GDM1 (cell line): ENCODE measurements around the gene MGAT5B.

Experiments used
- DNase-seq: peaks from one replicate; lab custom pipeline; 2025; lab: John Stamatoyannopoulos, UW

MGAT5B gene

GRCh38 chr17:76880268-76880667 lies 12.1 kb downstream of the MGAT5B start:
- no peak for DNase-seq

GRCh38 chr17:76880971-76881370 lies 12.8 kb downstream of the MGAT5B start:
- DNase-seq: no peak

- DNase-seq: no peak
Observed at GRCh38 chr17:76881408-76881807, 13.2 kb downstream of the MGAT5B start.

- no peak for DNase-seq
Observed at GRCh38 chr17:76881966-76882365, 13.8 kb downstream of the MGAT5B start.

GRCh38 chr17:76883744-76884525 lies 15.7 kb downstream of the MGAT5B start:
- no peak for DNase-seq

GRCh38 chr17:76884995-76885893 lies 17.0 kb downstream of the MGAT5B start:
- DNase-seq: no peak

GRCh38 chr17:76885894-76886290 lies 17.7 kb downstream of the MGAT5B start:
- no peak for DNase-seq

GRCh38 chr17:76886395-76886794 lies 18.2 kb downstream of the MGAT5B start:
- DNase-seq: no peak

GRCh38 chr17:76887802-76888201 lies 19.6 kb downstream of the MGAT5B start:
- no peak for DNase-seq

- no peak for DNase-seq
Observed at GRCh38 chr17:76888661-76889060, 20.5 kb downstream of the MGAT5B start.

GRCh38 chr17:76889323-76889722 lies 21.1 kb downstream of the MGAT5B start:
- no peak for DNase-seq

GRCh38 chr17:76892329-76892728 lies 24.1 kb downstream of the MGAT5B start:
- DNase-seq: no peak

GRCh38 chr17:76893623-76894334 lies 25.6 kb downstream of the MGAT5B start:
- no peak for DNase-seq

GRCh38 chr17:76894842-76895241 lies 26.6 kb downstream of the MGAT5B start:
- no peak for DNase-seq

GRCh38 chr17:76897023-76897422 lies 28.8 kb downstream of the MGAT5B start:
- no peak for DNase-seq

GRCh38 chr17:76899414-76899813 lies 31.2 kb downstream of the MGAT5B start:
- no peak for DNase-seq

- no peak for DNase-seq
Observed at GRCh38 chr17:76900723-76901122, 32.5 kb downstream of the MGAT5B start.

- DNase-seq: no peak
Observed at GRCh38 chr17:76901542-76902197, 33.5 kb downstream of the MGAT5B start.

GRCh38 chr17:76902476-76902875 lies 34.3 kb downstream of the MGAT5B start:
- no peak for DNase-seq

- no peak for DNase-seq
Observed at GRCh38 chr17:76903631-76904030, 35.4 kb downstream of the MGAT5B start.

- no peak for DNase-seq
Observed at GRCh38 chr17:76904116-76904515, 35.9 kb downstream of the MGAT5B start.

GRCh38 chr17:76905036-76905435 lies 36.8 kb downstream of the MGAT5B start:
- DNase-seq: no peak
